ENCODE data around the gene AVEN. TPM values are rescaled to one million over a fixed set of nuclear protein-coding genes. Genes with fewer than 3 reads are reported as not detected.

AVEN gene
- total and polyA plus RNA-seq, 9 of the 15 experiments (the other 6 are each of a cell fraction or from before 2014, with no cell fraction given), result 1.5 to 6.4 (median 4.7) TPM

DNA sequence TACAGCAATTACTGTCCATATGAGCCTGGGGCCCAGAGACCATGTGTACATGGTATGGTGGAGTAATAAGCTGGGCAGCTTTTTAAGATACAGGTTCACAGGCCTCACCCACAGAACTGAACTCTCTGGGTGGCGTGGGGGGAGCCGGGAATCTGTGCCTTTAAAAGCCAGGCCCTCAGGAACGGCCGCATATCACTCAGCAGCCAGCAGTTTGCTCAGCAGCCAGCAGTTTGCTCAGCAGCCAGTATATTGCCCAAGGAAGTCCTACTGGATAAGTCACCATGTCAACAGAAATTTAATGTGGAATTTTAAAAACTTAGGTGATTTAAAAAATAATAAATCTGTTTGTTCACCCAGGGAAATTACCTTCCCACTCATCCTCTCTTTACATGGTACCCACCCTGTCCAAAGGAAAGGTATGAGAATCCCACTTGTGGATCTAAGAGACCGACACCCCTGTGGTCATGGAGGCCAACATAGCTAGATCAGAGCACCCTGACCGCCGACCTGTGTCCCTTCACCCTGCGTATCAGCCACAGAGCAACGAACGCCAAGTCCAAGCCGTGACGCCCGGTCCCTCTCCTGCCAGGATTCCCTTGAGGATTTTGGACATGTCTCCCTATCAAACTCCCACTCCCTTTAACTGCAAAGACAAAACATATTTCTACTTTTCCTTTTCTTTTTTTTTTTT, 166.4 kb downstream of the AVEN start:
- Histone ChIP-seq H3K79me2 (ENCODE audit: control insufficient read depth, insufficient read depth, low read length) (no peaks in the 10 kb centered on the region), H3K4me3 (no peak overlapping the region), H3K9ac (ENCODE audit: insufficient read depth in 1 of 2, low read depth in 2 of 2, low read length in 2 of 2) (no peak overlapping the region), H3K4me2 (ENCODE audit: insufficient read depth, low read length) (no peak overlapping the region), H3K4me1 (replicated peaks in 1 of 2; ENCODE audit: control insufficient read depth in 2 of 2, insufficient read depth in 2 of 2, low read length in 2 of 2) (no peaks in the 10 kb centered on the region), H3K9me3 (replicated peaks; ENCODE audit: control insufficient read depth, insufficient read depth, low read depth, low read length) (no peaks in the 10 kb centered on the region), H3K27ac (ENCODE audit: extremely low read depth, low read depth, low read length) (no peak overlapping the region), H3K36me3 (ENCODE audit: control insufficient read depth, insufficient read depth, low read length) (no peaks in the 10 kb centered on the region), H2AFZ (ENCODE audit: low read depth, low read length) (no peak overlapping the region), H3K27me3 (ENCODE audit: control insufficient read depth in 2 of 2, insufficient read depth in 2 of 2, low read length in 2 of 2) (peaks cover 2 to 13% of the 10 kb centered on the region in 2 experiments), H4K20me1 (replicated peaks; ENCODE audit: control insufficient read depth, insufficient read depth, low read length) (no peaks in the 10 kb centered on the region), H3K9me1 (ENCODE audit: control insufficient read depth, insufficient read depth, low read length) (no peaks in the 10 kb centered on the region)
- in situ Hi-C loops (cut with MboI), result no loop called here
- TF ChIP-seq RBM39 (optimal IDR thresholded peaks at IDR 0.05; ENCODE audit: low read depth, low read length), result no peak
- TF ChIP-seq TCF7 (IDR thresholded peaks at IDR 0.05; ENCODE audit: borderline replicate concordance), result no peak
- no peak for TF ChIP-seq ZNF324 (CRISPR knock-in tag; IDR thresholded peaks at IDR 0.05)
- no peak for TF ChIP-seq SNRNP70 (optimal IDR thresholded peaks at IDR 0.05; ENCODE audit: low read depth, low read length)
- TF ChIP-seq ELF4 (CRISPR knock-in tag; IDR thresholded peaks at IDR 0.05), result no peak
- CTCF ChIA-PET (ENCODE audit: low intra/inter-chr PET ratio), result no interaction called here
- WGBS (ENCODE audit: insufficient coverage, low coverage, missing lambda C conversion rate), result 10% methylated on average over 13 of the region's 13 CpGs
- no peak for FAIRE-seq
- ATAC-seq, result no peak
- intact Hi-C loops (cut with micrococcal nuclease), result no loop called here
- POLR2A ChIA-PET, result interaction anchor here (0.6 to 0.9 kb wide), 3 partner anchors 11 to 115 kb away, joined by 3 to 6 read pairs (median 4); no protein-coding TSS in a partner anchor
- no TSS peak for BruUV-seq (replicated peaks)
- DNase-seq (ENCODE audit: extremely low read depth in 1 of 4, low spot score in 3 of 4), result no peak

DNA sequence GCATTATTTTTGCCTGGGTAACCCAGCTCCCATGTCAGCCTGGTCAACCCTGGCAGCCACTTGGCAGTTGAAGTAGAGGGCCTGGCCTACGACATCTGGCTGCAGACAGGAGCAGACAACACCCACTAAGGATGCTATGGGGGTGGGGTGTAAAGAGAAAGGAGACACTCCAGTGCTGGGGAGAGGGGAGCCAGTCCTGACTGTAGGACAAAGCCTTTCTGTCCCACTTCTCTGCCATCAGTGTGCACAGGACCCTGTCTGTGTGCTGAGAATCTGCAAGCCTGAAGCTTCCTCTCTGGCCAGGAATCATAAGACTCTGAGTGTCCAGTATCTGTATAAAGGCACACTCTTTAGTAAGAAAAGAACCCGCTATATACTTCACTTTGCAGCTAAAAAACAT, 167.0 kb downstream of the AVEN start:
- Histone ChIP-seq H3K9me3 (replicated peaks; ENCODE audit: control insufficient read depth, insufficient read depth, low read depth, low read length) (no peaks in the 10 kb centered on the region), H4K20me1 (replicated peaks; ENCODE audit: control insufficient read depth, insufficient read depth, low read length) (no peaks in the 10 kb centered on the region), H3K4me2 (ENCODE audit: insufficient read depth, low read length) (no peak overlapping the region), H3K4me1 (replicated peaks in 1 of 2; ENCODE audit: control insufficient read depth in 2 of 2, insufficient read depth in 2 of 2, low read length in 2 of 2) (no peaks in the 10 kb centered on the region), H3K9me1 (ENCODE audit: control insufficient read depth, insufficient read depth, low read length) (no peaks in the 10 kb centered on the region), H3K4me3 (no peak overlapping the region), H3K27me3 (ENCODE audit: control insufficient read depth in 2 of 2, insufficient read depth in 2 of 2, low read length in 2 of 2) (peaks cover 2 to 13% of the 10 kb centered on the region in 2 experiments), H2AFZ (ENCODE audit: low read depth, low read length) (no peak overlapping the region), H3K36me3 (ENCODE audit: control insufficient read depth, insufficient read depth, low read length) (no peaks in the 10 kb centered on the region), H3K27ac (ENCODE audit: extremely low read depth, low read depth, low read length) (no peak overlapping the region), H3K9ac (ENCODE audit: insufficient read depth in 1 of 2, low read depth in 2 of 2, low read length in 2 of 2) (no peak overlapping the region), H3K79me2 (ENCODE audit: control insufficient read depth, insufficient read depth, low read length) (no peaks in the 10 kb centered on the region)
- ChIA-PET POLR2A (interaction anchor here (0.9 kb wide), 1 partner anchor 10 kb away, joined by 3 read pairs; no protein-coding TSS in a partner anchor), CTCF (ENCODE audit: low intra/inter-chr PET ratio) (no interaction called here)
- 6% methylated on average over 2 of the region's 2 CpGs for WGBS (ENCODE audit: insufficient coverage, low coverage, missing lambda C conversion rate)
- intact Hi-C loops (cut with micrococcal nuclease) (no loop called here), in situ Hi-C loops (cut with MboI) (no loop called here)
- FAIRE-seq (no peak), ATAC-seq (no peak), DNase-seq (ENCODE audit: extremely low read depth in 1 of 4, low spot score in 3 of 4) (no peak)
- BruUV-seq (replicated peaks), result no TSS peak
- no peak for TF ChIP-seq MCM5 (IDR thresholded peaks at IDR 0.05; ENCODE audit: low read depth)
- TF ChIP-seq ZNF274 (IDR thresholded peaks at IDR 0.05; ENCODE audit: borderline replicate concordance, low read depth, low read length), result no peak
- no peak for TF ChIP-seq L3MBTL2 (IDR thresholded peaks at IDR 0.05)
- TF ChIP-seq, protein P1, sequence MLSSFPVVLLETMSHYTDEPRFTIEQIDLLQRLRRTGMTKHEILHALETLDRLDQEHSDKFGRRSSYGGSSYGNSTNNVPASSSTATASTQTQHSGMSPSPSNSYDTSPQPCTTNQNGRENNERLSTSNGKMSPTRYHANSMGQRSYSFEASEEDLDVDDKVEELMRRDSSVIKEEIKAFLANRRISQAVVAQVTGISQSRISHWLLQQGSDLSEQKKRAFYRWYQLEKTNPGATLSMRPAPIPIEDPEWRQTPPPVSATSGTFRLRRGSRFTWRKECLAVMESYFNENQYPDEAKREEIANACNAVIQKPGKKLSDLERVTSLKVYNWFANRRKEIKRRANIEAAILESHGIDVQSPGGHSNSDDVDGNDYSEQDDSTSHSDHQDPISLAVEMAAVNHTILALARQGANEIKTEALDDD (IDR thresholded peaks at IDR 0.05), result no peak
- TF ChIP-seq MYC (IDR thresholded peaks at IDR 0.05; ENCODE audit: low read depth, low read length), result no peak
- TF ChIP-seq MYC (CRISPR knock-in tag; IDR thresholded peaks at IDR 0.05; ENCODE audit: borderline replicate concordance, low read depth), result no peak
- TF ChIP-seq TAF7 (tag; IDR thresholded peaks at IDR 0.05), result no peak
- no peak for TF ChIP-seq ZNF347 (CRISPR knock-in tag; IDR thresholded peaks at IDR 0.05; ENCODE audit: low read depth)
- no peak for TF ChIP-seq TFAM (CRISPR knock-in tag; conservative IDR thresholded peaks at IDR 0.05)
- no peak for TF ChIP-seq YBX1 (IDR thresholded peaks at IDR 0.05)
- TF ChIP-seq RBFOX2 (IDR thresholded peaks at IDR 0.05; ENCODE audit: low read depth, low read length), result no peak
- no peak for TF ChIP-seq TGIF2 (CRISPR knock-in tag; IDR thresholded peaks at IDR 0.05)
- no peak for TF ChIP-seq HOXB6 (CRISPR knock-in tag; IDR thresholded peaks at IDR 0.05; ENCODE audit: borderline replicate concordance)
